Mesothelial cell of epicardium (in vitro differentiated cells): Measurements from ENCODE around the gene CNTFR. TPM values are rescaled to one million over a fixed set of nuclear protein-coding genes. Genes with fewer than 3 reads are reported as not detected.

Experiments used
- DNase-seq, 2 experiments: peaks; one replicate each; pipeline ENCODE4 v3.0.0; 2021; ENCODE audit warnings: low spot score in 2 of 2; ENCODE audit not compliant: unreplicated experiment in 2 of 2
- H3K27ac Mint-ChIP-seq: 2 replicates; pipeline ENCODE4 v1.8.0; 2021; ENCODE audit warnings: mixed read lengths
- H3K27me3 Mint-ChIP-seq: 2 replicates; pipeline ENCODE4 v1.8.0; 2021; ENCODE audit warnings: low read depth, mixed read lengths
- H3K36me3 Mint-ChIP-seq: 2 replicates; pipeline ENCODE4 v1.8.0; 2021; ENCODE audit warnings: mixed read lengths
- H3K4me1 Mint-ChIP-seq: 2 replicates; pipeline ENCODE4 v1.8.0; 2021; ENCODE audit warnings: mixed read lengths
- H3K4me3 Mint-ChIP-seq: 2 replicates; pipeline ENCODE4 v1.8.0; 2021; ENCODE audit warnings: mild to moderate bottlenecking, moderate library complexity, mixed read lengths
- H3K9me3 Mint-ChIP-seq: 2 replicates; pipeline ENCODE4 v1.8.0; 2021; ENCODE audit warnings: mixed read lengths
- CTCF ChIP-seq: fragments of 200-600 bp; sonication (generic); IDR thresholded peaks from one replicate; pipeline ENCODE4 v1.5.0; 2021; ENCODE audit warnings: antibody characterized with exemption; ENCODE audit not compliant: unreplicated experiment
- total RNA-seq: library from RNA; stranded (reverse); gene quantifications from 3 replicates; pipeline ENCODE4 v1.2.1, GENCODE V29; 2021

CNTFR gene
- total RNA-seq, 1 donor from 2014 or later: 28.9 TPM

DNA sequence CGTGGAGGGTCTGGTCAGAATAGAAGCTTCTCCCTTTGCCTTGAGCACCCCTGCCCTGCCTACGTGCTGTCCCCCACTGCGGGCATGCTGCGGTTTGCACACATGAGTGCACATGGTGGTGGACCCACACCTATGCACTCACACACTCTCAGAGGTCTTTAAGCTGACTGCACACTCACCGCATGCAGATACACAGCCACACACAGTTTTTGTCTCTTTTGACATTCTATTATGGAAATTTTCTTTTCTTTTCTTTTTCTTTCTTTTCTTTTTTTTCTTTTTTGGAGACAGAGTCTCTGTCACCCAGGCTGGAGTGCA lies 39.9 kb upstream of the CNTFR start:
- no peak for TF ChIP-seq CTCF
- Mint-ChIP-seq H3K27ac (no peak overlapping the region), H3K9me3 (no peaks in the 10 kb centered on the region), H3K27me3 (peaks cover 80% of the 10 kb centered on the region), H3K4me1 (peaks cover 11% of the 10 kb centered on the region), H3K4me3 (peak overlapping the region; percentile 62), H3K36me3 (no peaks in the 10 kb centered on the region)
- no peak for DNase-seq

DNA sequence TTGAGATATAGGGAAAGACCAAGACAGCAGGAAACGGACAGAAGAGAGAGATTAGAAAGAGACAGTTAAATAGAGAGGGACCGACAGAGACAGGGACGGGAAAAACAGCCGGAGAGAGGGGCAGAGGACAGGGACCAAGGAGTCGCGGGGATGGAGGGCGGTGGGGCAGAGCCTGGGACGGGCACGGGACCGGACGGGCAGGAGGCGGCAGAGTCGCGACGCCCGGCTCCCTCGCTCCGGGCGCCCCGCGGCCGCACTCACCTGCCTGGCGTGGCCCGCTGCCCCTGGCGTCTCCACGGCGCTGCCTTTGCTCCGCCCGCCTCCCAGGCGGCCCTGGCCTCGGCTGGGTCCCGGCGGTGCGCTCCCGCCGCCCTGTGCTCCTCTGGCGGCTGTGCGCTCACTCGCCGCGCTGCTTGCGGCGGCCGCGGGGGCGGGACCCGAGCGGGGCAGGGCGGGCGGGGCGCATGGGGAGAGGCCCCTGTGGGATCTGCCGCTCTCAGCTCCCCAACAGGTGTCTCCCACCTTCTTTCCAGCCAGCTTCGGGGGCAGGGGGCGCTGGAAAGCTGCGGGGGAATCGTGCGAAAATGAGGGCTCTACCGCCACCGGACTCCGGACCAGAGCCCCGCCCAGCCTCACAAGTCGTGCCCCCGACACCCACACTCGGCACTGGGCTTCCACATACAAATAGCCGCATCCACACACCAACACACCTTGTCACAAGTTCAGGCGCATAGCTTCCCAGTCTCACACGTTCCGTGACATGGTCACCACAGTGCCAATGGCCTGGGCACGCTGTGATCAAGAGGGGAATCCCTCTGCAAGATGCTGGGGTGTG lies 39.3 kb upstream of the CNTFR start, which contains the start of gene ARID3C:
Gene ARID3C, minus strand, starts transcription at position 411 of the 835 bp plus-strand sequence. CDS start 1,052 bp downstream, outside the sequence.
- H3K4me1 Mint-ChIP-seq: peaks cover 11% of the 10 kb centered on the region
- H3K27ac Mint-ChIP-seq: no peak within 1 kb of the TSS
- peak within 1 kb of the TSS; percentile 62 for H3K4me3 Mint-ChIP-seq
- H3K27me3 Mint-ChIP-seq: peaks cover 85% of the 10 kb centered on the region
- H3K9me3 Mint-ChIP-seq: no peaks in the 10 kb centered on the region
- no peaks in the 10 kb centered on the region for H3K36me3 Mint-ChIP-seq
- DNase-seq: no peak
- no peak for TF ChIP-seq CTCF

GRCh38 chr9:34627716-34628655 lies 38.5 kb upstream of the CNTFR start:
- DNase-seq: no peak
- no peak for TF ChIP-seq CTCF
- Mint-ChIP-seq H3K27ac (no peak overlapping the region), H3K27me3 (peaks cover 91% of the 10 kb centered on the region), H3K36me3 (no peaks in the 10 kb centered on the region), H3K4me1 (peaks cover 11% of the 10 kb centered on the region), H3K4me3 (peak overlapping the region; percentile 57), H3K9me3 (no peaks in the 10 kb centered on the region)

DNA sequence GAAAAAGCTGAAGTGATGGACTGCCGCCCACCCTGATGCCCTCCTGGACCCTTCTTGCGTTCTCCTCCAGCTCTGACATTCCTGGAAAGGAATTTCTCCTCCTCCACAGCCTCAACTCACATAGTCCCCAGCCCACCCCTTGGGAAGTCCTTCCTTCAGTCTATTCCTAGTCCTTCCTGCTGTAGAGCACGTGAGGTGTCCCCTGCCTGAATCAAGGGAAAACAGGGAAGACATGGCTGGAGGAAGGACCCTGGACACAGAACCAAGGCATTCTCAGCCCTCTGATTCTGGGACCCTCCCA lies 35.6 kb upstream of the CNTFR start:
- H3K27me3 Mint-ChIP-seq: peaks cover 80% of the 10 kb centered on the region
- H3K9me3 Mint-ChIP-seq: no peaks in the 10 kb centered on the region

More for the DNA sequence above, 35.6 kb upstream of the CNTFR start:
- no peak overlapping the region for H3K4me3 Mint-ChIP-seq
- no peak for DNase-seq
- TF ChIP-seq CTCF: no peak
- peaks cover 13% of the 10 kb centered on the region for H3K4me1 Mint-ChIP-seq
- no peaks in the 10 kb centered on the region for H3K36me3 Mint-ChIP-seq
- H3K27ac Mint-ChIP-seq: no peak overlapping the region
